MM.1S (cell line): ENCODE measurements around the gene SAMHD1.

Experiments
- DNase-seq: peaks from one replicate; pipeline ENCODE4 v3.0.0-alpha.2; 2015
- H2AFZ ChIP-seq: fragments of 300-600 bp; sonication (generic); 2 replicates; pipeline ENCODE4 v1.6.0; 2016; ENCODE audit warnings: antibody characterized with exemption, low read length
- H3F3A ChIP-seq: fragments of 300-600 bp; sonication (generic); 2 replicates; pipeline ENCODE4 v1.6.1; 2016; ENCODE audit warnings: mild to moderate bottlenecking, antibody characterized with exemption, low read length, moderate library complexity, mixed read lengths; ENCODE audit not compliant: insufficient read depth
- H3K27ac ChIP-seq: fragments of 300-600 bp; sonication (generic); 2 replicates; pipeline ENCODE4 v1.5.1; 2016; ENCODE audit warnings: mild to moderate bottlenecking, low read length
- H3K27me3 ChIP-seq: fragments of 300-600 bp; sonication (generic); replicated peaks from 2 replicates; pipeline ENCODE4 v1.6.0; 2016; ENCODE audit warnings: low read length; ENCODE audit not compliant: insufficient read depth
- H3K36me3 ChIP-seq: fragments of 300-600 bp; sonication (generic); replicated peaks from 2 replicates; pipeline ENCODE4 v1.6.1; 2016; ENCODE audit warnings: mild to moderate bottlenecking, low read length, mixed read lengths; ENCODE audit not compliant: insufficient read depth
- H3K4me1 ChIP-seq: fragments of 300-600 bp; sonication (generic); 2 replicates; pipeline ENCODE4 v1.6.1; 2016; ENCODE audit warnings: low read length, mixed read lengths
- H3K4me2 ChIP-seq: fragments of 300-600 bp; sonication (generic); 2 replicates; pipeline ENCODE4 v1.6.0; 2016; ENCODE audit warnings: low read depth, low read length
- H3K4me3 ChIP-seq: fragments of 300-600 bp; sonication (generic); 2 replicates; pipeline ENCODE4 v1.5.1; 2016; ENCODE audit warnings: low read length, mixed read lengths
- H3K79me2 ChIP-seq: fragments of 300-600 bp; sonication (generic); 2 replicates; pipeline ENCODE4 v1.6.1; 2016; ENCODE audit warnings: mixed run types, low read length, mixed read lengths
- H3K9ac ChIP-seq: fragments of 300-600 bp; sonication (generic); 2 replicates; pipeline ENCODE4 v1.6.1; 2016; ENCODE audit warnings: low read length, mixed read lengths
- H3K9me2 ChIP-seq: fragments of 300-600 bp; sonication (generic); replicated peaks from 2 replicates; pipeline ENCODE4 v1.6.1; 2016; ENCODE audit warnings: mild to moderate bottlenecking, low read length, mixed read lengths; ENCODE audit not compliant: insufficient read depth
- H3K9me3 ChIP-seq: fragments of 300-600 bp; sonication (generic); replicated peaks from 2 replicates; pipeline ENCODE4 v1.6.1; 2016; ENCODE audit warnings: mild to moderate bottlenecking, low read length, mixed read lengths; ENCODE audit not compliant: insufficient read depth
- H4K20me1 ChIP-seq: fragments of 300-600 bp; sonication (generic); 2 replicates; pipeline ENCODE4 v1.6.1; 2016; ENCODE audit warnings: mild to moderate bottlenecking, low read length, moderate library complexity, mixed read lengths; ENCODE audit not compliant: insufficient read depth
- CTCF ChIP-seq: fragments of 300-600 bp; sonication (generic); IDR thresholded peaks from 2 replicates; pipeline ENCODE4 v1.5.1; 2016; ENCODE audit warnings: antibody characterized with exemption, low read length, mixed read lengths
- EZH2 ChIP-seq: fragments of 300-600 bp; sonication (generic); optimal IDR thresholded peaks from 2 replicates; pipeline ENCODE3; 2017; ENCODE audit warnings: low read depth, mild to moderate bottlenecking, antibody characterized with exemption, low read length, mixed read lengths
- EZH2phosphoT487 ChIP-seq: fragments of 300-600 bp; sonication (generic); IDR thresholded peaks from 2 replicates; pipeline ENCODE4 v1.6.1; 2018; ENCODE audit warnings: antibody characterized with exemption, low read length

The SAMHD1 gene

GRCh38 chr20:36856691-36857635 lies 94.5 kb downstream of the SAMHD1 start:
- Histone ChIP-seq H3K79me2 (peaks cover 6% of the 10 kb centered on the region; the same call in 1 of the 2 replicates), H3K4me1 (no peaks in the 10 kb centered on the region), H3K4me3 (no peak overlapping the region), H3K27ac (no peak overlapping the region), H3K27me3 (no peaks in the 10 kb centered on the region), H3K9ac (no peak overlapping the region), H3F3A (0 out of 2 replicates have a peak, but pooled peaks cover 6% of the 10 kb centered on the region), H3K9me3 (no peaks in the 10 kb centered on the region), H3K4me2 (no peak overlapping the region), H3K36me3 (no peaks in the 10 kb centered on the region), H4K20me1 (no peaks in the 10 kb centered on the region), H2AFZ (no peak overlapping the region), H3K9me2 (no peaks in the 10 kb centered on the region)
- no peak for TF ChIP-seq EZH2
- no peak for TF ChIP-seq EZH2phosphoT487
- no peak for TF ChIP-seq CTCF
- DNase-seq: no peak

- no peaks in the 10 kb centered on the region for H3K36me3 ChIP-seq
Observed at GRCh38 chr20:36856195-36856594, 95.3 kb downstream of the SAMHD1 start.

GRCh38 chr20:36855241-36855657 lies 96.3 kb downstream of the SAMHD1 start:
- TF ChIP-seq CTCF: no peak
- no peak for TF ChIP-seq EZH2
- TF ChIP-seq EZH2phosphoT487: no peak
- Histone ChIP-seq H3K9me2 (no peaks in the 10 kb centered on the region), H3K27me3 (no peaks in the 10 kb centered on the region), H3F3A (no peaks in the 10 kb centered on the region), H3K4me3 (no peak overlapping the region), H3K9me3 (no peaks in the 10 kb centered on the region), H3K4me2 (no peak overlapping the region), H3K4me1 (no peaks in the 10 kb centered on the region), H2AFZ (no peak overlapping the region), H3K27ac (no peak overlapping the region), H4K20me1 (no peaks in the 10 kb centered on the region), H3K9ac (no peak overlapping the region), H3K36me3 (no peaks in the 10 kb centered on the region), H3K79me2 (no peaks in the 10 kb centered on the region)
- DNase-seq: no peak

More at GRCh38 chr20:36856195-36856594, 95.3 kb downstream of the SAMHD1 start:
- Histone ChIP-seq H3K27me3 (no peaks in the 10 kb centered on the region), H2AFZ (no peak overlapping the region), H3K4me3 (no peak overlapping the region), H4K20me1 (no peaks in the 10 kb centered on the region), H3F3A (0 out of 2 replicates have a peak, but pooled peaks cover 2% of the 10 kb centered on the region), H3K9me3 (no peaks in the 10 kb centered on the region), H3K79me2 (no peaks in the 10 kb centered on the region), H3K27ac (no peak overlapping the region), H3K4me1 (no peaks in the 10 kb centered on the region), H3K9ac (no peak overlapping the region), H3K4me2 (no peak overlapping the region), H3K9me2 (no peaks in the 10 kb centered on the region)
- DNase-seq: no peak
- TF ChIP-seq EZH2 (no peak), EZH2phosphoT487 (no peak), CTCF (no peak)
